ENCODE results near the gene ASPRV1. TPM values are rescaled to one million over a fixed set of nuclear protein-coding genes. Genes with fewer than 3 reads are reported as not detected.

ASPRV1 gene
- total RNA-seq, 1 donor from 2014 or later = 0.84 TPM

GRCh38 chr2:69916106-69916505 lies 45.3 kb downstream of the ASPRV1 start:
- intact Hi-C loops (cut with micrococcal nuclease) = no loop called here
- ATAC-seq (no peak), DNase-seq (no peak)

- peak; percentile 99 for DNase-seq
- no peak for ATAC-seq
- intact Hi-C loops (cut with micrococcal nuclease) = loop anchor here (5.0 kb wide), 2 partner anchors 157 to 227 kb away; no protein-coding TSS in a partner anchor
These were observed 46.2 kb downstream of the ASPRV1 start, which contains the start of gene MXD1 for GRCh38 chr2:69914950-69915945. Gene MXD1, plus strand, starts transcription at chr2:69915109. Its CDS starts 222 bp downstream, at chr2:69915331.

GRCh38 chr2:69914164-69914949 lies 47.1 kb downstream of the ASPRV1 start:
- intact Hi-C loops (cut with micrococcal nuclease) = loop anchor here (5.0 kb wide), 2 partner anchors 158 to 228 kb away; no protein-coding TSS in a partner anchor
- DNase-seq (peak; percentile 98), ATAC-seq (peak; percentile 95)

- ATAC-seq (no peak), DNase-seq (no peak)
- intact Hi-C loops (cut with micrococcal nuclease) = loop anchor here (5.0 kb wide), 2 partner anchors 160 to 230 kb away; no protein-coding TSS in a partner anchor
These were observed 49.4 kb downstream of the ASPRV1 start for GRCh38 chr2:69911985-69912563.

Other genes starting within 250 kb of the ASPRV1 start
- gene ANXA4, start 219.5 kb downstream of the ASPRV1 start, total RNA-seq = 24.7 TPM
- 3.6 TPM for gene GMCL1, start 132.0 kb downstream of the ASPRV1 start, total RNA-seq
- 57.6 TPM for gene SNRNP27, start 67.7 kb downstream of the ASPRV1 start, total RNA-seq
- gene MXD1, start 46.5 kb downstream of the ASPRV1 start, total RNA-seq = 5.0 TPM
- gene PCBP1, start 125.8 kb upstream of the ASPRV1 start, total RNA-seq = 211 TPM
- 10.3 TPM for gene C2orf42, start 229.4 kb upstream of the ASPRV1 start, total RNA-seq

Data from left ventricle myocardium superior (tissue), 1 donor.